Measurements from ENCODE around the gene ADPGK.

The ADPGK gene

GRCh38 chr15:72751751-72752455 is 31.7 kb downstream of the ADPGK start:
- TF ChIP-seq ZFX (IDR thresholded peaks at IDR 0.05; ENCODE audit: borderline replicate concordance) (no peak), CTCF (IDR thresholded peaks at IDR 0.05) (no peak)

GRCh38 chr15:72749700-72750099 is 33.9 kb downstream of the ADPGK start:
- TF ChIP-seq CTCF (IDR thresholded peaks at IDR 0.05) (no peak), ZFX (IDR thresholded peaks at IDR 0.05; ENCODE audit: borderline replicate concordance) (no peak)
- no peak overlapping the region for H3K27ac ChIP-seq

More at GRCh38 chr15:72751751-72752455, 31.7 kb downstream of the ADPGK start:
- H3K27ac ChIP-seq, result no peak overlapping the region

GRCh38 chr15:72740219-72740618 is 43.3 kb downstream of the ADPGK start:
- no peak overlapping the region for H3K27ac ChIP-seq
- TF ChIP-seq ZFX (IDR thresholded peaks at IDR 0.05; ENCODE audit: borderline replicate concordance) (no peak), CTCF (IDR thresholded peaks at IDR 0.05) (no peak)

- TF ChIP-seq ZFX (IDR thresholded peaks at IDR 0.05; ENCODE audit: borderline replicate concordance) (no peak), CTCF (IDR thresholded peaks at IDR 0.05) (no peak)
- H3K27ac ChIP-seq, result no peak overlapping the region
Observed at GRCh38 chr15:72737723-72738122, 45.8 kb downstream of the ADPGK start.

- no peak for TF ChIP-seq ZFX (IDR thresholded peaks at IDR 0.05; ENCODE audit: borderline replicate concordance)
- no peak overlapping the region for H3K27ac ChIP-seq
Observed at GRCh38 chr15:72737061-72737460, 46.5 kb downstream of the ADPGK start.

GRCh38 chr15:72735111-72735510 is 48.4 kb downstream of the ADPGK start:
- peak overlapping the region; percentile 61; the same call in 1 of the 2 replicates for H3K27ac ChIP-seq
- no peak for TF ChIP-seq ZFX (IDR thresholded peaks at IDR 0.05; ENCODE audit: borderline replicate concordance)
- no peak for TF ChIP-seq CTCF (IDR thresholded peaks at IDR 0.05)

GRCh38 chr15:72733941-72734738 is 49.4 kb downstream of the ADPGK start:
- H3K27ac ChIP-seq, result peak overlapping the region; percentile 61
- no peak for TF ChIP-seq CTCF (IDR thresholded peaks at IDR 0.05)
- no peak for TF ChIP-seq ZFX (IDR thresholded peaks at IDR 0.05; ENCODE audit: borderline replicate concordance)
